H1 (cell line): ENCODE data around the gene LTBP1. TPM values are rescaled to one million over a fixed set of nuclear protein-coding genes. Genes with fewer than 3 reads are reported as not detected.
"Not testable (repeated sequence)": the region's sequence is repeated elsewhere in the genome, so short reads cannot be mapped to it uniquely, and the experiment has no call there.

Experiments
- CTCF ChIA-PET: fragments of 300-600 bp; sonication (Branson Sonifier 250); formaldehyde crosslinking; loops from one replicate; lab custom pipeline; 2021; ENCODE audit not compliant: partially characterized antibody; lab: Charles Lee
- POLR2A ChIA-PET: fragments of 300-600 bp; sonication (Branson Sonifier 250); formaldehyde crosslinking; loops from one replicate; lab custom pipeline; 2021; ENCODE audit warnings: inconsistent platforms; ENCODE audit not compliant: partially characterized antibody; lab: Charles Lee
- DNase-seq, 2 experiments: peaks; one replicate each; pipeline versions ENCODE4 v3.0.0 to v3.0.0-alpha.2; 2010 to 2022; ENCODE audit warnings: low spot score in 2 of 2, low read depth in 1 of 2, mixed read lengths in 1 of 2
- FAIRE-seq: peaks from 2 replicates; lab custom pipeline; 2011; peaks lifted over from hg19 to GRCh38; lab: Jason Lieb, UNC
- H2AFZ ChIP-seq: 2 replicates; pipeline ENCODE4 v1.8.1; 2012; ENCODE audit warnings: low read length, inconsistent platforms
- H2AK5ac ChIP-seq: 2 replicates; pipeline ENCODE4 v1.6.1; 2013; ENCODE audit warnings: low read depth, low read length
- H2BK120ac ChIP-seq: replicated peaks from 2 replicates; pipeline ENCODE3; 2013; ENCODE audit warnings: low read depth, low read length, inconsistent platforms
- H2BK12ac ChIP-seq: 2 replicates; pipeline ENCODE4 v1.6.1; 2013; ENCODE audit warnings: low read depth, low read length
- H2BK15ac ChIP-seq: 2 replicates; pipeline ENCODE4 v1.6.1; 2013; ENCODE audit warnings: low read length
- H2BK20ac ChIP-seq: 2 replicates; pipeline ENCODE4 v1.6.1; 2013; ENCODE audit warnings: low read length
- H2BK5ac ChIP-seq: 2 replicates; pipeline ENCODE4 v1.6.1; 2013; ENCODE audit warnings: low read depth, low read length
- H3K14ac ChIP-seq: 2 replicates; pipeline ENCODE4 v1.6.1; 2013; ENCODE audit warnings: inconsistent platforms; ENCODE audit not compliant: insufficient read length
- H3K18ac ChIP-seq: 2 replicates; pipeline ENCODE4 v1.6.1; 2013; ENCODE audit warnings: low read length; ENCODE audit errors: extremely low read depth
- H3K23ac ChIP-seq: 2 replicates; pipeline ENCODE4 v1.6.1; 2013; ENCODE audit warnings: inconsistent platforms; ENCODE audit not compliant: insufficient read length
- H3K23me2 ChIP-seq: 2 replicates; pipeline ENCODE4 v1.6.1; 2013; ENCODE audit warnings: low read depth, low read length
- H3K27ac ChIP-seq: 2 replicates; pipeline ENCODE4 v1.6.1; 2011; ENCODE audit warnings: low read depth, low read length, inconsistent platforms
- H3K27me3 ChIP-seq, 4 experiments: replicated peaks in 1 of 4; 1 replicate in 1 of 4; 2 replicates in 3 of 4; pipeline versions ENCODE4 v1.6.1 to v1.8.1; 2011 to 2013; ENCODE audit warnings: low read length in 3 of 4, mild to moderate bottlenecking in 3 of 4, inconsistent platforms in 2 of 4, mixed read lengths in 2 of 4, moderate library complexity in 1 of 4; ENCODE audit not compliant: control insufficient read depth in 3 of 4, insufficient read depth in 3 of 4; ENCODE audit errors: extremely low read depth in 1 of 4
- H3K36me3 ChIP-seq, 4 experiments: 2 replicates each; pipeline versions ENCODE4 v1.6.1 to v1.8.1; 2011 to 2013; ENCODE audit warnings: mild to moderate bottlenecking in 4 of 4, low read length in 3 of 4, moderate library complexity in 2 of 4, control low read depth in 1 of 4, inconsistent platforms in 1 of 4; ENCODE audit not compliant: insufficient read depth in 4 of 4, control insufficient read depth in 2 of 4
- H3K4ac ChIP-seq: replicated peaks from 2 replicates; pipeline ENCODE3; 2013; ENCODE audit warnings: low read length, low read depth, mixed read lengths, inconsistent platforms; ENCODE audit not compliant: insufficient read length
- H3K4me1 ChIP-seq, 4 experiments: replicated peaks in 1 of 4; 1 replicate in 1 of 4; 2 replicates in 3 of 4; pipeline versions ENCODE4 v1.6.1 to v1.8.1; 2011 to 2013; ENCODE audit warnings: low read length in 3 of 4, inconsistent platforms in 2 of 4, mixed read lengths in 1 of 4; ENCODE audit not compliant: insufficient read depth in 4 of 4, control insufficient read depth in 3 of 4
- H3K4me2 ChIP-seq, 2 experiments: 2 replicates each; pipeline versions ENCODE4 v1.6.1 to v1.8.1; 2011 to 2013; ENCODE audit warnings: low read depth in 2 of 2, low read length in 2 of 2, control low read depth in 1 of 2, inconsistent platforms in 1 of 2, mild to moderate bottlenecking in 1 of 2; ENCODE audit not compliant: insufficient read depth in 1 of 2
- H3K4me3 ChIP-seq, 4 experiments: fragments of 200-600, 300-600 bp in 1 of 4; sonication (generic), shearing (Covaris generic), sonication (Bioruptor Twin) in 1 of 4; 2 replicates each; pipeline versions ENCODE4 v1.5.1 to v1.8.1; 2011 to 2016; ENCODE audit warnings: low read length in 4 of 4, low read depth in 3 of 4, control low read depth in 2 of 4, inconsistent platforms in 2 of 4, mild to moderate bottlenecking in 2 of 4, mixed read lengths in 1 of 4, moderate library complexity in 1 of 4; ENCODE audit not compliant: insufficient read depth in 2 of 4; ENCODE audit errors: extremely low read depth in 1 of 4
- H3K56ac ChIP-seq: replicated peaks from 2 replicates; pipeline ENCODE3; 2013; ENCODE audit warnings: low read depth, mild to moderate bottlenecking, mixed read lengths, low read length, inconsistent platforms; ENCODE audit not compliant: insufficient read length
- H3K79me1 ChIP-seq: 2 replicates; pipeline ENCODE4 v1.6.1; 2013; ENCODE audit warnings: low read depth, low read length, control low read depth
- H3K79me2 ChIP-seq, 2 experiments: 2 replicates each; pipeline versions ENCODE4 v1.6.1 to v1.8.1; 2012 to 2013; ENCODE audit warnings: low read length in 2 of 2, mild to moderate bottlenecking in 2 of 2, inconsistent platforms in 1 of 2; ENCODE audit not compliant: insufficient read depth in 2 of 2, control insufficient read depth in 1 of 2
- H3K9ac ChIP-seq, 4 experiments: replicated peaks in 1 of 4; 1 replicate in 1 of 4; 2 replicates in 3 of 4; pipeline versions ENCODE4 v1.6.1 to v1.8.1; 2011 to 2013; ENCODE audit warnings: low read depth in 3 of 4, low read length in 3 of 4, control low read depth in 2 of 4, mild to moderate bottlenecking in 2 of 4, moderate library complexity in 2 of 4, inconsistent platforms in 1 of 4; ENCODE audit errors: extremely low read depth in 1 of 4
- H3K9me3 ChIP-seq, 2 experiments: 2 replicates each; pipeline versions ENCODE4 v1.6.1 to v1.8.1; 2012 to 2013; ENCODE audit warnings: mild to moderate bottlenecking in 2 of 2, moderate library complexity in 2 of 2, control low read depth in 1 of 2, inconsistent platforms in 1 of 2, low read depth in 1 of 2, low read length in 1 of 2, mixed read lengths in 1 of 2; ENCODE audit not compliant: insufficient read depth in 2 of 2
- H4K20me1 ChIP-seq, 2 experiments: replicated peaks in 1 of 2; 2 replicates each; pipeline versions ENCODE3 to v1.8.1; 2011 to 2013; ENCODE audit warnings: inconsistent platforms in 2 of 2, low read length in 2 of 2, mild to moderate bottlenecking in 1 of 2; ENCODE audit not compliant: insufficient read depth in 2 of 2, control insufficient read depth in 1 of 2
- H4K5ac ChIP-seq: 2 replicates; pipeline ENCODE4 v1.6.1; 2013; ENCODE audit warnings: low read length, low read depth, mixed read lengths, inconsistent platforms; ENCODE audit not compliant: insufficient read length
- H4K8ac ChIP-seq: 2 replicates; pipeline ENCODE4 v1.8.0; 2013; ENCODE audit warnings: mild to moderate bottlenecking, moderate library complexity, low read length, inconsistent platforms; ENCODE audit not compliant: insufficient read depth; ENCODE audit errors: extremely low read depth
- H4K91ac ChIP-seq: replicated peaks from 2 replicates; pipeline ENCODE3; 2013; ENCODE audit warnings: low read length, mixed read lengths, inconsistent platforms; ENCODE audit not compliant: insufficient read length
- WGBS, 2 experiments: shearing (Covaris generic) in 1 of 2; methylation state at CpG; one replicate each; pipeline versions ENCODE4 v1.1.6 to v1.1.7; 2013 to 2015; ENCODE audit warnings: low lambda C conversion rate in 2 of 2, mixed read lengths in 2 of 2, inconsistent platforms in 1 of 2, low coverage in 1 of 2, missing lambda C conversion rate in 1 of 2; ENCODE audit not compliant: insufficient replicate concordance in 2 of 2, insufficient coverage in 1 of 2, insufficient read length in 1 of 2; ENCODE audit errors: extremely low coverage in 1 of 2, missing lambda C conversion rate in 1 of 2; 5-methylcytosine and 5-hydroxymethylcytosine counted together
- polyA plus RNA-seq, 7 experiments: library from polyadenylated mRNA; depleted of rRNA in 3 of 7; stranded (reverse) in 5 of 7; unstranded in 2 of 7; fragments of >200 nt in 5 of 7; fragments of 200-250 nt in 2 of 7; gene quantifications; 1 replicate in 5 of 7; 2 replicates in 1 of 7; 4 replicates in 1 of 7; pipeline versions ENCODE4 v1.2.1 to v1.2.3, GENCODE V29; 2011 to 2013; ENCODE audit warnings: missing spikeins in 2 of 7, mixed read lengths in 2 of 7
- total RNA-seq: library from RNA; stranded (reverse); fragmentation: NEBNext Ultra II Directional; extraction: Animal tissue kit (Norgen Biotek cat#: 25700); gene quantifications from 2 replicates; pipeline ENCODE4 v1.2.1, GENCODE V29; 2021

The LTBP1 gene
- total and polyA plus RNA-seq, 2 of the 8 experiments (the other 6 are each of a cell fraction or from before 2014, with no cell fraction given): 15.4 to 24.7 TPM

GRCh38 chr2:32973772-32974171 is 27.0 kb downstream of the LTBP1 start:
- H2AK5ac ChIP-seq, H2BK15ac ChIP-seq, H3K27ac ChIP-seq, H3K79me1 ChIP-seq, H4K91ac ChIP-seq, H2AFZ ChIP-seq, H3K23me2 ChIP-seq, H3K4ac ChIP-seq, H4K20me1 ChIP-seq, H3K9me3 ChIP-seq, H3K79me2 ChIP-seq, H3K23ac ChIP-seq, FAIRE-seq, H3K4me1 ChIP-seq, DNase-seq, H3K14ac ChIP-seq, H3K9ac ChIP-seq, H3K18ac ChIP-seq, H3K36me3 ChIP-seq, H3K4me3 ChIP-seq, H4K8ac ChIP-seq, POLR2A ChIA-PET, H2BK20ac ChIP-seq, H2BK120ac ChIP-seq, H4K5ac ChIP-seq, H3K4me2 ChIP-seq, CTCF ChIA-PET, H3K27me3 ChIP-seq, H2BK5ac ChIP-seq, H2BK12ac ChIP-seq, H3K56ac ChIP-seq: not testable (repeated sequence)
- WGBS, 2 experiments: 96% methylated on average over 1 of the region's 1 CpG; no CpG with 5 or more reads in 1 of the 2 experiments
